Fibroblast of skin of scalp (primary cell): Measurements from ENCODE around the gene SSX7. TPM values are rescaled to one million over a fixed set of nuclear protein-coding genes. Genes with fewer than 3 reads are reported as not detected.
"Not testable (repeated sequence)": the region's sequence is repeated elsewhere in the genome, so short reads cannot be mapped to it uniquely, and the experiment has no call there.

Source experiments
- DNase-seq: peaks from one replicate; pipeline ENCODE4 v3.0.0-alpha.2; 2013
- polyA plus RNA-seq, 2 experiments: library from polyadenylated mRNA; unstranded; fragments of 120-200 nt; gene quantifications; one replicate each; pipeline ENCODE4 v1.2.1, GENCODE V29; 2013; ENCODE audit not compliant: insufficient read length in 2 of 2

SSX7 gene
- polyA plus RNA-seq (2013, experiment 1 of 2; ENCODE audit: insufficient read length), result not detected
- not detected for polyA plus RNA-seq (2013, experiment 2 of 2; ENCODE audit: insufficient read length)

GRCh38 chrX:52654800-52655199 lies at the start of gene SSX7:
Gene SSX7 (minus strand): TSS chrX:52654900. CDS start chrX:52653472, 1,428 bp downstream.
- not testable (repeated sequence) for DNase-seq

- DNase-seq, result not testable (repeated sequence)
Observed at GRCh38 chrX:52692034-52692433, 37.3 kb upstream of the SSX7 start.

GRCh38 chrX:52662218-52662617 lies 7.5 kb upstream of the SSX7 start:
- DNase-seq, result not testable (repeated sequence)

GRCh38 chrX:52655475-52655874 lies 775 bp upstream of the SSX7 start:
- DNase-seq, result not testable (repeated sequence)

- not testable (repeated sequence) for DNase-seq
Observed at GRCh38 chrX:52650676-52651075, 4.0 kb downstream of the SSX7 start.

- not testable (repeated sequence) for DNase-seq
Observed at GRCh38 chrX:52648956-52649355, 5.7 kb downstream of the SSX7 start.

- DNase-seq, result not testable (repeated sequence)
Observed at GRCh38 chrX:52628483-52628882, 26.2 kb downstream of the SSX7 start.

GRCh38 chrX:52620661-52621060 lies 34.0 kb downstream of the SSX7 start:
- DNase-seq, result not testable (repeated sequence)

- peak; percentile 1 for DNase-seq
Observed at GRCh38 chrX:52608961-52609360, 45.7 kb downstream of the SSX7 start.

GRCh38 chrX:52603151-52603550 lies 51.5 kb downstream of the SSX7 start:
- DNase-seq, result not testable (repeated sequence)

- DNase-seq, result no peak
Observed at GRCh38 chrX:52598886-52599285, 55.8 kb downstream of the SSX7 start.

GRCh38 chrX:52594658-52595057 lies 60.0 kb downstream of the SSX7 start:
- no peak for DNase-seq
